Head of caudate nucleus (tissue), 42 donors: ENCODE measurements around the gene NFYC.
A peak's percentile ranks its signal among the peaks of the same experiment; 100 is the strongest.

Experiments
- DNase-seq, 42 donors: peaks; one replicate each; pipeline versions ENCODE4 v3.0.0 to v3.0.0-alpha.2; 2020 to 2021; ENCODE audit warnings: mixed read lengths in 7 of 42
- intact Hi-C: fragments of 100-400 bp; cut with DNase I; formaldehyde crosslinking; loops from one replicate; pipeline ENCODE4 v1.15.0; 2022

The NFYC gene

DNA sequence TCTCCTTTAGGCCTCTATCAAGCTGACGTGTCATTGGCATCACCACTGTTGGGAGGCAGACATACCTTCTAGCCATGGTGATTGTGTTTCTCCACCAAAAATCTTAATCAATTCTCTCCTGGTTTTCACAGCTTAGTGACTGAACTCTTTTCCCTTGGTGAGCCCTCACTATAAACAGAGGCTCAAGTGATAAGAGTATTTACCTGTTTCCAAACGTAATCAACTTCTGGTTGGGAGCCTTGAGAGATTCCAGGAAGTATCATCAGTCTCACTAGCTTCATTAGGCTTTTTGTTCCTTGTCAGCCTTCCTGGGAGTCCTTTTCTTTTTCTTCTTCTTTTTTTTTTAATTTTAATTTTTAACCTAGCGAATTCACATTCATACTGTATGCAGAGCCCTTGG is 58.3 kb downstream of the NFYC start:
- intact Hi-C loops: no loop called here
- DNase-seq: no peak

- no peak for DNase-seq
- intact Hi-C loops: no loop called here
Observed at GRCh38 chr1:40750451-40750908, 59.0 kb downstream of the NFYC start.

GRCh38 chr1:40751802-40752201 is 60.3 kb downstream of the NFYC start:
- DNase-seq: no peak
- intact Hi-C loops: no loop called here

GRCh38 chr1:40753142-40753882 is 61.8 kb downstream of the NFYC start:
- intact Hi-C loops: no loop called here
- DNase-seq: no peak

DNA sequence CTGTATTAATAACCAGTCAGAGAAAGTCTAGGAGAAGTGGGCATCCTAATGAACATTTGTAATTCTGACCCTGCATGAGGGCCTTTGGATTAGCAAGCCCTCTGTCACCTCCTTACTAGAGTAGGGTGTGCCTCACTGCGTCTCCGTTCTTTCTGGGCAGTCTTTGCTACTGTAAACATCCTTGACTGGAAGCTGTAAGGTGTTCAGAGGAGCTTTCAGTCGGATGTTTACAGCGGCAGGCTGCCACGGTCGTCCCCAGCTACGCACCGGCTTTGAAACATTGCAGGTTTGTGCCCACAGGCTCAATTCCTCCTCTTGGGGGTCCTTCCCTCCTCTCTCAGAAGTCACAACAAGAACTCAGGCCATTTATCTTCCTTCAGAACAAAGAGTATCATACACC is 62.7 kb downstream of the NFYC start:
- no peak for DNase-seq
- intact Hi-C loops: no loop called here

DNA sequence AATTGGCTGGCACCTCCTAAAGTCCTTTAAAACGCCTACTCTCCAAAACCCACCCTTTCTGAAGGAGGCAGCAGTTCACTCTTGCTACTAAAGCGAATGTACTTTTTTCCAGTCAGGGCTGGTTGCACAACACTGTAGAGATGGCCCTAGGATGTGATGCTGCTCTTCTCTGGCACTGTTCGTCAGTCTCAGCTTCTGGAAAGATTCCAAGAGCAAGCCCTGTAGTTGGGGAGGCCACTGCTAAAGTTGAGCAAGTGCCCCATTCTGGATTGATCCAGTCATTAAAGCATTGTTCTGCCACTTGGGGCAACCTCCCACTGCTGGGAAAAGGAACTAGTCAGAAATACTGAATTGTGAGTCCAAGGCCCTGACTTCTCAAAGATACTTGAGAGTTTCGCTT is 63.6 kb downstream of the NFYC start:
- peak in 4 of 42 donors; percentile 29 to 72 (median 38) for DNase-seq
- intact Hi-C loops: no loop called here

GRCh38 chr1:40756523-40756922 is 65.0 kb downstream of the NFYC start:
- intact Hi-C loops: no loop called here
- DNase-seq: no peak

DNA sequence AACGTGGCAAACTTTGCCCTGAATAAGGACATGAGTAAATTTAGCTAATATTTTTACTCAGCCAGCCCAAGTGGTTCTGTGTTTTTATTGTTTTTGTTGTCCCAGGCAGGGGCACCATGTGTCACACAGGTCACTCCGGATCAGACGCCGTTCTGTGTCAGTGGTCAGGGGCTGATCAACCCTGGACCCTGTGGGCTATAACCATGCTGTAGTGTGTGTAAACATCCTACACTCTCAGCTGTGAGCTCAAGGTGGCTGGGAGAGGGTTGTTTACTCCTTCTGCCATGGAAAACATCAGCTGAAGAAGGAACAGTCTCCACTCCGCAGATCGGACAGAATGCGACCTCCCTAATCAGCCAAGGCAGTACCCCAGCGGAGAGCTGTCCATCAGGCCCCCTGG is 65.6 kb downstream of the NFYC start:
- DNase-seq: no peak
- intact Hi-C loops: no loop called here

DNA sequence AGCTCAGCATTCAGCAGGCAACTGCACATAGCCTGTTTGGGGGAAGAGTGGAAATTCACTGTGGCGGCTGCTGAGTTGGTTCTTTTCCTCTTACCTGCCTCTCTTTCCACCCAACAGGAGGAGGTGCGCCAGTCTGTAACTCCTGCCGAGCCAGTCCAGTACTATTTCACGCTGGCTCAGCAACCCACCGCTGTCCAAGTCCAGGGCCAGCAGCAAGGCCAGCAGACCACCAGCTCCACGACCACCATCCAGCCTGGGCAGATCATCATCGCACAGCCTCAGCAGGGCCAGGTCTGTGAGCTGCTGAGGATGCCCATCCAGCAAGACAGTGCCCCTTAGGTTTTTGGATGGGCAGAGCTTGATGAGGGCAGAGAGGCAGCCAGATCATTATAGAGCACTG is 66.5 kb downstream of the NFYC start:
- intact Hi-C loops: no loop called here
- DNase-seq: no peak

GRCh38 chr1:40758578-40759343 is 67.3 kb downstream of the NFYC start:
- DNase-seq: no peak
- intact Hi-C loops: no loop called here

GRCh38 chr1:40760984-40761383 is 69.5 kb downstream of the NFYC start:
- intact Hi-C loops: no loop called here
- DNase-seq: peak in 1 of 42 donors; percentile 14

GRCh38 chr1:40762144-40762923 is 70.8 kb downstream of the NFYC start:
- intact Hi-C loops: no loop called here
- DNase-seq: no peak

DNA sequence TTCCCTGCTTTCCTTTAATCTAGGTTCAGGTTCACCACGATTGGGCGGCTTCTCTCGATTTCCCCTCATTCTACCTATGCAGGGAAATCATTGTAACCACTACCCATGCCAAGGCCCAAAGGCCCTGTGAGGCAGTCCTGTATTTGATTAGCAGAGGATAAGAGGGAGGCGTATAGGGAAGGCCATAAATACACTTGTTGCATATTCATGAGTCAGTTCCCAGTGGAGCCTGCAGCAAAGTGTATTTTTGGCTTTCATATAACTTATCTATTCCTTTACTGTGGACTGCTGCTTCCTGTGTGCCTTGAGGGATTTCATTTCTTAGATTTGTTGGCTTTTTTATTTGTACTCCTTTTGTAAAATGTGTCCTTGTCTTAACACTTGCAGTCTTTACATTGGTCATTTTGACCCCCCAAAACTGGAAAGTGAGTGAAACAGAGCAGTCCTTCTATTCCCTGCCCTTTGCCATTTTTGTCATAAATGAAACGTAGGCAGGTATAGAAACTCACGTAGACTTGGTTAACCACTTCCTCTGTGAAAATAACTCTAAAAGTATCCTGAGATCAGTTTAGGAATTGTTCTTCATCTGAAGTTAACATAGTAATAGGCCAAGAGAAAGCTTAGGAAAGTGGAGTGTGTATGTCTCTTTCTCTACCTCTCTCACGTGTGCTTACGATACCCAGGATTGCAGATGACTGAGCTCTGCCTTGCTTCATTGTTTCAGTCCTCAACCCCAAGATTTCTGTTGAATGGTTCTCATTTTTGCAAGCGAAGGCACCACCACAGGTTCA is 72.4 kb downstream of the NFYC start:
- DNase-seq: no peak
- intact Hi-C loops: no loop called here

GRCh38 chr1:40764981-40765380 is 73.5 kb downstream of the NFYC start:
- DNase-seq: no peak
- intact Hi-C loops: no loop called here

DNA sequence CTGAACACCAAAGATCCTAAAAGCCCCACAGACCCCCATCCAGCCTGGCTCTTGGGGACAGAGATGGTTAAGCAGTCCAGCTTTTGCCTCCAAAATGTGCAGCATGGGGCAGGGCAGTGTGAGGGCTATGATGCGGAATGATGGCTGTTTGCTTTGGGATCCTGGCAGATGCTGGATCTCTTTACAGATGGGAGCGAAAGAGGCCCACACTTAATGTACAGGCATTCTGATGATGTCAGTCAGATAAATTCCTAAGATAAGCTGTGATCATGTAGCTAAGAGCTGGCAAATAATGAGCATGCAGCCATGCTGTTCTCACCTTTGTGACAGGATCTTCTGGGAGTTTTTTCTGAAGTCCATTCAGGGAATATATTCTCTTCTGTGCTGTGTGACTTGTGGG is 74.5 kb downstream of the NFYC start:
- intact Hi-C loops: no loop called here
- no peak for DNase-seq

DNA sequence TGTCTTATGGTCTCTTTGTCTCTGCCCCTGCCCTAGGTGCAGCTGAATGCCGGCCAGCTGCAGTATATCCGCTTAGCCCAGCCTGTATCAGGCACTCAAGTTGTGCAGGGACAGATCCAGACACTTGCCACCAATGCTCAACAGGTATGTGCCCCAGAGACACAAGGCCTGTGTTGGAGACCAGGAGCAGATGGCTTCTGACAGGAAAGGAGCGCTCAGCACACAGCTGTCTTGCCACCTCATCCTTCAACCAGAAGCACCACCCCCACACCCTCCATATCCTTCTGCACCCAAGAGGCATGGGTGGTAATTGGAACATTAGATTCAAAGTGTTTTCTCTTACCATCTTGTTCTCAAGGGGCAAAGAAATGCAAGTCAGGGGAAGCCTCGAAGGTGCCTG is 75.1 kb downstream of the NFYC start:
- DNase-seq: peak in 29 of 42 donors; percentile 20 to 88 (median 53)
- intact Hi-C loops: no loop called here

GRCh38 chr1:40768146-40768990 is 76.9 kb downstream of the NFYC start:
- peak in 3 of 42 donors; percentile 4 to 43 (median 17) for DNase-seq
- intact Hi-C loops: no loop called here

DNA sequence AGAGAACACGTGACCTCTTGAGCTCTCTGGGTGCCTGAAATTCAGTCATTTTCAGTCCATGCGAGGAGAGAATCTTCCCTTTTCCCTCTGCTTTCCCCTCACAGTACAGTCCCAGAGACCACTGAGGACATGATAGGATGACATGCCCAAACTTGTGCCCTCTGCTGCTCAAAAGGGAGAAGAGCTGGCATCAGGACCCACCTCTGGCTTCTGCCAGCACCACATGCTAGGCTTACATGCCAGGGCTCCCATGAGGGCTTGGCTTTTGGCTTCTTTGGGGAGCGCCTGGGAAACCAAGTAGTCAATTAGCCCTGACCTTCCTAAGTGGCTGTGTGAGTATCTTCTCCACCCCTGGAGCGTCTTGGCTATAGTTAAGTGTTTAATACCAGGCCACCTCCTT is 78.3 kb downstream of the NFYC start:
- intact Hi-C loops: no loop called here
- peak in 4 of 42 donors; percentile 35 to 55 (median 48) for DNase-seq
